HG02763 (cell line): ENCODE data around the gene ULK2.

Experiments used
- ATAC-seq: cut with Tn5 transposase; IDR thresholded peaks from one replicate; pipeline ENCODE4 v1.9.1; 2021; ENCODE audit warnings: mild to moderate bottlenecking, moderate library complexity; ENCODE audit not compliant: unreplicated experiment

ULK2 gene

DNA sequence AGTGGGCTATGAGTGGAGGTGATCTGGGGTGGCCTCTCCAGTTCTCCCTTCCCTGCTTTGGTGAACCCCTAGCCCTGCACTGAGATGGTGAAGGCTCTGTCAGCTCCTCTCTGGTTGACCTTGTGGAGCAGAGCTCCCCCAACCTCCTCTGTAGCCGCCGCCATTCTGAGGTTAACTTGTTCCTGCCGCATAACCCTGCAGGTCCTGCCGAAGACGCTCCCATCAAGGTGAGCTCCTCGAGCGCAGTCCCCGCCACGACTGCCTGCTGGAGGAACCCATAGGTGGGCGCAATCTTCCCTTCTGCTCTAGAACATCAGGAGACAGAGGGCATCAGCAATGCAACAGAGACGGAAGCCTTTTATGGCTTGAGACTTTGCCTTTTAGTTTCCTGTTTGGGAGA, 136.1 kb downstream of the ULK2 start:
- no peak for ATAC-seq

DNA sequence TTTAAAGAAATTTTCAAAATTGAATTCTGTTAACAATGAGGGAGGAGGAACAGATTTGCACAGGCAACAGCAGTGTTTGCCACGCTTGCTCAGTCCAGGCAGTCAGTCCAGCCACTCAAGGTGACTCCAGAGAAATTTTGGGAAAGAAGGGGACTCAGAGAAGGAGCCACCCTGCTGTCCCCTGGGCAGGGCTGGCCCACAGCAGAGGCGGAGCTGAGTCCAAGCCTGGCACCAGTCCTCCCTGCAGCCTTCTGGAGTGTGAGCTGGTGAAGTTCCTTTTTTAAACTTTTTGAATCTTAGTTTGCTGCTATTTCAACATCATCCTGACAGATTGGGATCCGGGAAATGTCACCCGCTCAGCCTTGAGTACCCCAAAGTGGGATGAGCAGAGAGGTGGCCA, 136.9 kb downstream of the ULK2 start:
- ATAC-seq, result no peak

DNA sequence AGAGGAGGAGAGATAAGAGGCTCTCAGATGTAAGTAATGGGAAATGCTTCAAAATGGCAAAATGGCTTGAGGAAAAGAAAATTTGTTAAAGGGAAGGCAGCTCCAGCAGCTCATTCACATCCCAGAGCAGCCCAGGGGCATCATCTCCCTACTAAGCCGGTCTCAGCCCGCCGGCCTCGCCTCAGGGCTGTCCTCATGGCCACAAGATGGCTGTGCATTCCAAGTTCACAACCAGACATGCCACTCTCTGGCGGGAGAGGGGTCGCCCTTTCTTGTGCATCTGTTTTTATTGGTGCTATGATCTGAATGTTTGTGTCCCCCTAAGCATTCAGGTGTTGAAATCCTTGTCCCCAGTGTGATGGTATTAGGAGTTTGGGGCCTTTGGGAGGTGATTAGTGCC, 137.8 kb downstream of the ULK2 start:
- ATAC-seq, result no peak

DNA sequence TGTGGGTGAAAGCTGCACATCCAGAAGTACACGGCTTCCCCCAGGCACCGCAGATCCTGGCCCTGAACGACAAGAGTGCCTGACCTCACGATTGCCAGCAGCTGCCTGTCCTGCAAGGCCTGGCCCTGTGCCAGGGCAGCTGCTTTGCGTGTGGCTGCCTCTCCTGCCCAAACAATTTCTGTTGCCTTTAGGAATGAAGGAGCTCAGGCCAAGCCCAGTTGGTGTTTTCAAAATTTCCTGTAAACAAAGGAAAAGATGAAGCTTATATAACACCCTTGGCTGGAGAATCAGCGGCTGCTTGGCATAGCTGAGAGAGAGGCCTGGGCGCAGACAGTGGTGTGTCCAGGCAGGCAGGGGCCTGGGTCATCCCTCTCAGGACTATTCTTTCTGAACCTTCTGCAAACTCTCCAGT, 139.6 kb downstream of the ULK2 start:
- ATAC-seq, result no peak

DNA sequence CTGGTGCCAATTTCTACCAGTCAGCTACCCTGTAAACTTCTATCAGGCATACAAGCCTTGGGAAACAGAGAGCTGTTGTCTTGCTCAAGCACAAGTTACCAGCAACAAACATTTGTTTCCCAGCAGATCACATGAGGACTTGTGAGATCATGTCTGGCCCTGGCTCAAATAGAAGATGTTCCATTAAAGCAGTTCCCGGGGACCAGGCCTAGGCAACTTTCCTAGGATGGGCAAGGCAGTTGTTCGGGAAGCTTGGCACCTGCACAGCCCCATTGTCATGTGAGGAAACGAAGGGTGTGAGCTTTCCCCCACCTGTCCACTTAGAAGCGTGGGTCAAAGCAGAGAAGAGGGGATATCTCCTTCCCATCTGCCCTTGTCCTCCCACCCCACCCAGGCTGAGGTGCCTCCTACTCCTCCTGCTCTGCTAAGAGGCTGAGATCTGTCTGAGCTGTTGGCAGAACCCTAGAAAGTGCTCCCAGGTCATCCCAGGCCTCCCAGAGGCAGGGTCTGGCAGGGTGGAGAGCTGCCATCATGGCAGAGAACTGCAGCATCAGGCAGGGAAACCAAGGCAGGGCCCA, 140.1 kb downstream of the ULK2 start:
- no peak for ATAC-seq

DNA sequence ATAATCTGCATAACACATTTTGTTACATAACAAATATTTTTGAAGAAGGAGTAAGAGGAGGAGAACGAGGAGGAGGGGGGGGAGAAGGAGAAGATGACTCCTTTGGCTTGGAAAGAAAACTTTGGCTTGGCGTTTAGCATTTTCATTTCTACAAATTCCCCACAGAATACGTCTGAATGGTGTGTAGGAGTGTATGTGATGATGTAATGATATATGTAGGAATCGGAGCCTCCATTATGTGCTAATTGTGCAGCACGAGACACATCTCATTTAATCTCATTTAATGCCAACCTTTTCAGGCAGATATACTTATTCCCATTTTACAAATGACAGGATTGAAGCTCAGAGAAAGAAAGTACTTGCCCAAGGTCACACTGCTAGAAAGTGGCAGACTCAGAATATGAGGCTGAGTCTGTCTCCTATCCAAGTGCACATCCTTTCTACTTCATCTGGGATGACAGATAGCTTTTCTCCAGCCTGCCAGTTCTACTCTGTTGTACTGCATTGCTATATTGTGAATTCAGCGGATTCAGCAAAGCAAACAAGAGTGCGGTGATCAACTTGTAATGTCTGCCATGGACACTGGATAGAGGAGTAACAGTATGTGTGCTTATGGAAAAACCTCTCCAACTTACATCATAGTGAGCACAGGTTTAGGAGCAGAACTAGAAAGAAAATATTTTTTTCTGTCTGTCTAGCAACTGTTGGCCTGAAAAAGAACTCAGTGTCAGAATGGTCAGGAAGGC, 140.9 kb downstream of the ULK2 start:
- ATAC-seq, result no peak

DNA sequence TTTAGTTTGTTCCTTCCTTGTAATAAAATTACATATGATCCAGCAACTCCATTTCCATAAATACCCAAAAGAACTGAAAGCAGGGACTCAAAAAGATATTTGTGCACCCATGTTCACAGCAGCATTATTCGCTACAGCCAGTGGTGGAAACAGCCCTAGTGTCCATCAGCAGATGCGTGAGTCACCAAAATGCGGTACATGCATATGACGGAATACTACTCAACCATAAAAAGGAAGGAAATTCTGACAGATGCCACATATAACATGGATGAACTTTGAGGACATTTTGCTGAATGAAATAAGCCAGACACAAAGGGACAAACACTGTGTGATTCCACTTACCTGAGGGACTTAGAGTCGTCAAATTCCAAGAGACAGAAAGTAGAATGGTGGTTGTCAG, 142.2 kb downstream of the ULK2 start:
- ATAC-seq, result no peak

DNA sequence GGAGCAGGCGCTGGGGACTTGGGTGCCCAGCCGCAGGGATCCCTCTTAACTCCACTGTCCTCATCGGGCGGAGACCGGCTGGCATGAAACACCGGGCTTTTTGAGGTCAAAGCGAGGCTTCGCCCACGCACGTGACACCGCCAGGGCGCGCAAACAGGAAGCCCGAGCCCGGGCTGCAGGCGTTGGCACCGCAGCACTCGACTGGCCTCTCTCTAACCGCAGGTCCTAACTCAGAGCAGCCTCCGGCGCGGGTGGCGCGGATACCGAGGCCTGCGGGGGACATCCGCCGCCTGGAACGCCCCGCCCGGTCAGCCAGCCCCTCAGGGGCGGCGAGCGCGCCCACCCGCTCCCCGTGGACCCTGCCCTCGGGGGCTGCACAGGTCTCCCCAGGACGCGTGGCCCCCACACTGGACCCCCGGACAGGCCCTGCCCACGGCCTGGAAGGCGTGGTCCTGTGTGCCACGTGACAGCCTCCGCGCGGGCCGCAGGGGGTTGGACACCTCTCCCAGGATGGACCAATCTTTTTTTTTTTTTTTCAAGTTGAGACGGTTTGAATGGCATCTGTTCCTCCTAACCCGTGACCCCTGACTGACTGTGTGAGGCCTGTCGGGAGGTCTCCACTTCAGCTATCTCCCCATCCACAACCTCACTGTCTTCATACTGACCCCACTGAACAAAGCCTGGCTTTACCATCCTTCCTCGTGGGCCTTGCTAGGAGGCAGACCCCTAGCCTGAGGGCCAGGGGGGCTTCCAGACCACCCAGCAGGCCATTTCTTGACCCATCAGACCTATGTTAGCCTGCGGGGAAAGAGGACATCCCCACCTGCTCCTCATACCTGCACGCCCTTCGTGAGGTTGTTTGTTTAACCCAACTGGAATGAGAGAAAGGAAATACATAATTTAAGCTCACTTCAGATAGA, 143.0 kb downstream of the ULK2 start:
- ATAC-seq, result no peak

DNA sequence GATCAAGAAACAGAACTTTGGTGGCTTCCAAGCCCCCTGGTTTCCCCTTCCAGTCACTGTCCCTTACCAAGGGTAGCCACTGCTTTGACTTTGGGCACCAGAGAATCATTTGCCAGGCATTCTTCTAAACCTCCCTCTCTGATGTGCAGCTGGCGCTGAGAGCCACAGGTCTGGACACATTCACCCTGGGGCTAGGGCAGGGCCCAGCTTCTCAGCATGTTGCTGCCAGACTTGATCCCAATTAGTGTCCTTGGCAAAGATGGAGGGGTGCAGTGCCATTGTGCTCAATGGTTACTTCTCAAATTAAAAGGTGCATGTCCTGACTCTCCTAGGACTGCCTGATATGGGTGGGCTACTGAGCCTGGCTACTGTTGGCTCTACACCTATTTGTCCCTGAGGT, 143.8 kb downstream of the ULK2 start:
- no peak for ATAC-seq
